H1 (cell line): ENCODE results near the gene SULT2B1. TPM values are rescaled to one million over a fixed set of nuclear protein-coding genes. Genes with fewer than 3 reads are reported as not detected.

ENCODE experiments used
- CTCF ChIA-PET: fragments of 300-600 bp; sonication (Branson Sonifier 250); formaldehyde crosslinking; loops from one replicate; lab custom pipeline; 2021; ENCODE audit not compliant: partially characterized antibody; lab: Charles Lee
- POLR2A ChIA-PET: fragments of 300-600 bp; sonication (Branson Sonifier 250); formaldehyde crosslinking; loops from one replicate; lab custom pipeline; 2021; ENCODE audit warnings: inconsistent platforms; ENCODE audit not compliant: partially characterized antibody; lab: Charles Lee
- DNase-seq, 2 experiments: peaks; one replicate each; pipeline versions ENCODE4 v3.0.0 to v3.0.0-alpha.2; 2010 to 2022; ENCODE audit warnings: low spot score in 2 of 2, low read depth in 1 of 2, mixed read lengths in 1 of 2
- FAIRE-seq: peaks from 2 replicates; lab custom pipeline; 2011; peaks lifted over from hg19 to GRCh38; lab: Jason Lieb, UNC
- H2AFZ ChIP-seq: 2 replicates; pipeline ENCODE4 v1.8.1; 2012; ENCODE audit warnings: low read length, inconsistent platforms
- H2AK5ac ChIP-seq: 2 replicates; pipeline ENCODE4 v1.6.1; 2013; ENCODE audit warnings: low read depth, low read length
- H2BK120ac ChIP-seq: replicated peaks from 2 replicates; pipeline ENCODE3; 2013; ENCODE audit warnings: low read depth, low read length, inconsistent platforms
- H2BK12ac ChIP-seq: 2 replicates; pipeline ENCODE4 v1.6.1; 2013; ENCODE audit warnings: low read depth, low read length
- H2BK15ac ChIP-seq: 2 replicates; pipeline ENCODE4 v1.6.1; 2013; ENCODE audit warnings: low read length
- H2BK20ac ChIP-seq: 2 replicates; pipeline ENCODE4 v1.6.1; 2013; ENCODE audit warnings: low read length
- H2BK5ac ChIP-seq: 2 replicates; pipeline ENCODE4 v1.6.1; 2013; ENCODE audit warnings: low read depth, low read length
- H3K14ac ChIP-seq: 2 replicates; pipeline ENCODE4 v1.6.1; 2013; ENCODE audit warnings: inconsistent platforms; ENCODE audit not compliant: insufficient read length
- H3K18ac ChIP-seq: 2 replicates; pipeline ENCODE4 v1.6.1; 2013; ENCODE audit warnings: low read length; ENCODE audit errors: extremely low read depth
- H3K23ac ChIP-seq: 2 replicates; pipeline ENCODE4 v1.6.1; 2013; ENCODE audit warnings: inconsistent platforms; ENCODE audit not compliant: insufficient read length
- H3K23me2 ChIP-seq: 2 replicates; pipeline ENCODE4 v1.6.1; 2013; ENCODE audit warnings: low read depth, low read length
- H3K27ac ChIP-seq: 2 replicates; pipeline ENCODE4 v1.6.1; 2011; ENCODE audit warnings: low read depth, low read length, inconsistent platforms
- H3K27me3 ChIP-seq, 4 experiments: replicated peaks in 1 of 4; 1 replicate in 1 of 4; 2 replicates in 3 of 4; pipeline versions ENCODE4 v1.6.1 to v1.8.1; 2011 to 2013; ENCODE audit warnings: low read length in 3 of 4, mild to moderate bottlenecking in 3 of 4, inconsistent platforms in 2 of 4, mixed read lengths in 2 of 4, moderate library complexity in 1 of 4; ENCODE audit not compliant: control insufficient read depth in 3 of 4, insufficient read depth in 3 of 4; ENCODE audit errors: extremely low read depth in 1 of 4
- H3K36me3 ChIP-seq, 4 experiments: 2 replicates each; pipeline versions ENCODE4 v1.6.1 to v1.8.1; 2011 to 2013; ENCODE audit warnings: mild to moderate bottlenecking in 4 of 4, low read length in 3 of 4, moderate library complexity in 2 of 4, control low read depth in 1 of 4, inconsistent platforms in 1 of 4; ENCODE audit not compliant: insufficient read depth in 4 of 4, control insufficient read depth in 2 of 4
- H3K4ac ChIP-seq: replicated peaks from 2 replicates; pipeline ENCODE3; 2013; ENCODE audit warnings: low read length, low read depth, mixed read lengths, inconsistent platforms; ENCODE audit not compliant: insufficient read length
- H3K4me1 ChIP-seq, 4 experiments: replicated peaks in 1 of 4; 1 replicate in 1 of 4; 2 replicates in 3 of 4; pipeline versions ENCODE4 v1.6.1 to v1.8.1; 2011 to 2013; ENCODE audit warnings: low read length in 3 of 4, inconsistent platforms in 2 of 4, mixed read lengths in 1 of 4; ENCODE audit not compliant: insufficient read depth in 4 of 4, control insufficient read depth in 3 of 4
- H3K4me2 ChIP-seq, 2 experiments: 2 replicates each; pipeline versions ENCODE4 v1.6.1 to v1.8.1; 2011 to 2013; ENCODE audit warnings: low read depth in 2 of 2, low read length in 2 of 2, control low read depth in 1 of 2, inconsistent platforms in 1 of 2, mild to moderate bottlenecking in 1 of 2; ENCODE audit not compliant: insufficient read depth in 1 of 2
- H3K4me3 ChIP-seq, 4 experiments: fragments of 200-600, 300-600 bp in 1 of 4; sonication (generic), shearing (Covaris generic), sonication (Bioruptor Twin) in 1 of 4; 2 replicates each; pipeline versions ENCODE4 v1.5.1 to v1.8.1; 2011 to 2016; ENCODE audit warnings: low read length in 4 of 4, low read depth in 3 of 4, control low read depth in 2 of 4, inconsistent platforms in 2 of 4, mild to moderate bottlenecking in 2 of 4, mixed read lengths in 1 of 4, moderate library complexity in 1 of 4; ENCODE audit not compliant: insufficient read depth in 2 of 4; ENCODE audit errors: extremely low read depth in 1 of 4
- H3K56ac ChIP-seq: replicated peaks from 2 replicates; pipeline ENCODE3; 2013; ENCODE audit warnings: low read depth, mild to moderate bottlenecking, mixed read lengths, low read length, inconsistent platforms; ENCODE audit not compliant: insufficient read length
- H3K79me1 ChIP-seq: 2 replicates; pipeline ENCODE4 v1.6.1; 2013; ENCODE audit warnings: low read depth, low read length, control low read depth
- H3K79me2 ChIP-seq, 2 experiments: 2 replicates each; pipeline versions ENCODE4 v1.6.1 to v1.8.1; 2012 to 2013; ENCODE audit warnings: low read length in 2 of 2, mild to moderate bottlenecking in 2 of 2, inconsistent platforms in 1 of 2; ENCODE audit not compliant: insufficient read depth in 2 of 2, control insufficient read depth in 1 of 2
- H3K9ac ChIP-seq, 4 experiments: replicated peaks in 1 of 4; 1 replicate in 1 of 4; 2 replicates in 3 of 4; pipeline versions ENCODE4 v1.6.1 to v1.8.1; 2011 to 2013; ENCODE audit warnings: low read depth in 3 of 4, low read length in 3 of 4, control low read depth in 2 of 4, mild to moderate bottlenecking in 2 of 4, moderate library complexity in 2 of 4, inconsistent platforms in 1 of 4; ENCODE audit errors: extremely low read depth in 1 of 4
- H3K9me3 ChIP-seq, 2 experiments: 2 replicates each; pipeline versions ENCODE4 v1.6.1 to v1.8.1; 2012 to 2013; ENCODE audit warnings: mild to moderate bottlenecking in 2 of 2, moderate library complexity in 2 of 2, control low read depth in 1 of 2, inconsistent platforms in 1 of 2, low read depth in 1 of 2, low read length in 1 of 2, mixed read lengths in 1 of 2; ENCODE audit not compliant: insufficient read depth in 2 of 2
- H4K20me1 ChIP-seq, 2 experiments: replicated peaks in 1 of 2; 2 replicates each; pipeline versions ENCODE3 to v1.8.1; 2011 to 2013; ENCODE audit warnings: inconsistent platforms in 2 of 2, low read length in 2 of 2, mild to moderate bottlenecking in 1 of 2; ENCODE audit not compliant: insufficient read depth in 2 of 2, control insufficient read depth in 1 of 2
- H4K5ac ChIP-seq: 2 replicates; pipeline ENCODE4 v1.6.1; 2013; ENCODE audit warnings: low read length, low read depth, mixed read lengths, inconsistent platforms; ENCODE audit not compliant: insufficient read length
- H4K8ac ChIP-seq: 2 replicates; pipeline ENCODE4 v1.8.0; 2013; ENCODE audit warnings: mild to moderate bottlenecking, moderate library complexity, low read length, inconsistent platforms; ENCODE audit not compliant: insufficient read depth; ENCODE audit errors: extremely low read depth
- H4K91ac ChIP-seq: replicated peaks from 2 replicates; pipeline ENCODE3; 2013; ENCODE audit warnings: low read length, mixed read lengths, inconsistent platforms; ENCODE audit not compliant: insufficient read length
- BRCA1 ChIP-seq: IDR thresholded peaks from 2 replicates; pipeline ENCODE4 v1.6.1; 2012; ENCODE audit warnings: low read depth, low read length, improper control_type of control experiment
- CREB1 ChIP-seq: IDR thresholded peaks from 2 replicates; pipeline ENCODE4 v1.6.1; 2012; ENCODE audit warnings: inconsistent platforms
- KDM5A ChIP-seq: fragments of 200-600 bp; IDR thresholded peaks from 2 replicates; pipeline ENCODE4 v1.7.1; 2012; ENCODE audit warnings: mild to moderate bottlenecking, low read length, inconsistent platforms, mixed read lengths
- MAX ChIP-seq: IDR thresholded peaks from 2 replicates; pipeline ENCODE4 v1.6.1; 2012; ENCODE audit warnings: inconsistent platforms
- POLR2A ChIP-seq, 2 experiments: IDR thresholded peaks; 1 replicate in 1 of 2; 2 replicates in 1 of 2; pipeline ENCODE4 v1.6.1; 2011; ENCODE audit warnings: low read depth in 2 of 2, low read length in 2 of 2, mild to moderate bottlenecking in 2 of 2; ENCODE audit errors: control extremely low read depth in 1 of 2
- POLR2AphosphoS5 ChIP-seq: IDR thresholded peaks from 2 replicates; pipeline ENCODE4 v1.6.1; 2011; ENCODE audit warnings: low read depth, low read length
- SIN3A ChIP-seq, 2 experiments: IDR thresholded peaks in 1 of 2; conservative IDR thresholded peaks in 1 of 2; 2 replicates each; pipeline ENCODE4 v1.6.1; 2011 to 2012; ENCODE audit warnings: low read length in 2 of 2, improper control_type of control experiment in 1 of 2, low read depth in 1 of 2, mild to moderate bottlenecking in 1 of 2
- TAF1 ChIP-seq: IDR thresholded peaks from 2 replicates; pipeline ENCODE4 v1.6.1; 2011; ENCODE audit warnings: mild to moderate bottlenecking, low read depth, low read length
- YY1 ChIP-seq: IDR thresholded peaks from 2 replicates; pipeline ENCODE4 v1.6.1; 2011; ENCODE audit warnings: low read depth, mild to moderate bottlenecking, low read length
- WGBS, 2 experiments: shearing (Covaris generic) in 1 of 2; methylation state at CpG; one replicate each; pipeline versions ENCODE4 v1.1.6 to v1.1.7; 2013 to 2015; ENCODE audit warnings: low lambda C conversion rate in 2 of 2, mixed read lengths in 2 of 2, inconsistent platforms in 1 of 2, low coverage in 1 of 2, missing lambda C conversion rate in 1 of 2; ENCODE audit not compliant: insufficient replicate concordance in 2 of 2, insufficient coverage in 1 of 2, insufficient read length in 1 of 2; ENCODE audit errors: extremely low coverage in 1 of 2, missing lambda C conversion rate in 1 of 2; 5-methylcytosine and 5-hydroxymethylcytosine counted together
- polyA plus RNA-seq, 7 experiments: library from polyadenylated mRNA; depleted of rRNA in 3 of 7; stranded (reverse) in 5 of 7; unstranded in 2 of 7; fragments of >200 nt in 5 of 7; fragments of 200-250 nt in 2 of 7; gene quantifications; 1 replicate in 5 of 7; 2 replicates in 1 of 7; 4 replicates in 1 of 7; pipeline versions ENCODE4 v1.2.1 to v1.2.3, GENCODE V29; 2011 to 2013; ENCODE audit warnings: missing spikeins in 2 of 7, mixed read lengths in 2 of 7
- total RNA-seq: library from RNA; stranded (reverse); fragmentation: NEBNext Ultra II Directional; extraction: Animal tissue kit (Norgen Biotek cat#: 25700); gene quantifications from 2 replicates; pipeline ENCODE4 v1.2.1, GENCODE V29; 2021

The SULT2B1 gene
- total and polyA plus RNA-seq, 2 of the 8 experiments (the other 6 are each of a cell fraction or from before 2014, with no cell fraction given) = 1.5 to 2.6 TPM

- H2AFZ ChIP-seq = no peak overlapping the region
- H2BK20ac ChIP-seq = no peak overlapping the region
- peaks cover 17 to 32% (median 21%) of the 10 kb centered on the region in 4 experiments for H3K36me3 ChIP-seq
- H3K9ac ChIP-seq = peak overlapping the region in 3 of 4 experiments; percentile 94 to 98 (median 95); a peak in 5 of 7 replicates
- no peak overlapping the region for H3K23ac ChIP-seq
- H3K56ac ChIP-seq = no peak overlapping the region
- no peak for FAIRE-seq
- no peak overlapping the region for H2BK120ac ChIP-seq
- no peak overlapping the region for H2AK5ac ChIP-seq
- no peak overlapping the region for H3K4ac ChIP-seq
- H3K4me2 ChIP-seq = peak overlapping the region; percentile 64 to 84
- H3K4me1 ChIP-seq = peaks cover 3 to 45% (median 36%) of the 10 kb centered on the region in 4 experiments
- peak overlapping the region; percentile 83 to 97 (median 94); a peak in 7 of 8 replicates for H3K4me3 ChIP-seq
- no peak overlapping the region for H2BK12ac ChIP-seq
- peaks cover 4% of the 10 kb centered on the region; the same call in 1 of the 2 replicates for H3K79me1 ChIP-seq
- H3K18ac ChIP-seq = no peak overlapping the region
- H3K27ac ChIP-seq = 0 out of 2 replicates have a peak overlapping the region, but pooled peaks have one; percentile 18
- no peak for DNase-seq
- no peaks in the 10 kb centered on the region for H3K9me3 ChIP-seq
- H2BK5ac ChIP-seq = 0 out of 2 replicates have a peak overlapping the region, but pooled peaks have one; percentile 3
- H3K23me2 ChIP-seq = peaks cover 4% of the 10 kb centered on the region; the same call in 1 of the 2 replicates
- no peak overlapping the region for H4K8ac ChIP-seq
- peaks cover 25 to 39% of the 10 kb centered on the region in 2 experiments for H4K20me1 ChIP-seq
- ChIA-PET CTCF (interaction anchor here (1.0 to 7.2 kb wide), 5 partner anchors 8 to 165 kb away, joined by 3 to 37 read pairs (median 3); no protein-coding TSS in a partner anchor), POLR2A (interaction anchor here (0.6 to 30.9 kb wide), 21 partner anchors 5 to 227 kb away, joined by 3 to 788 read pairs (median 5); partner anchors contain the start of genes CA11, DBP, FAM83E and FUT2)
- WGBS, 2 experiments = 94% methylated on average over 14 of the region's 18 CpGs; no CpG with 5 or more reads in 1 of the 2 experiments
- no peak overlapping the region for H4K5ac ChIP-seq
- no peak overlapping the region for H3K14ac ChIP-seq
- no peak for TF ChIP-seq YY1
- no peak for TF ChIP-seq KDM5A
- no peak for TF ChIP-seq CREB1
- TF ChIP-seq MAX = no peak
- TF ChIP-seq POLR2AphosphoS5 = peak; percentile 44; the same call in 1 of the 2 replicates
- TF ChIP-seq SIN3A (conservative IDR thresholded peaks at IDR 0.05 in 1 of 2, IDR thresholded peaks at IDR 0.05 in 1 of 2; ENCODE audit: low read depth in 1 of 2, low read length in 2 of 2) = no peak
- TF ChIP-seq BRCA1 = no peak
- 0 out of 2 replicates have a peak, but pooled peaks have one; percentile 10 for TF ChIP-seq TAF1
- peak; percentile 18 to 38 for TF ChIP-seq POLR2A (IDR thresholded peaks at IDR 0.05; ENCODE audit: control extremely low read depth in 1 of 2, low read depth in 2 of 2, low read length in 2 of 2)
- no peak overlapping the region for H2BK15ac ChIP-seq
- H3K79me2 ChIP-seq = peaks cover 20 to 31% of the 10 kb centered on the region in 2 experiments
- H3K27me3 ChIP-seq = no peaks in the 10 kb centered on the region
- no peak overlapping the region for H4K91ac ChIP-seq
These were observed 65.4 kb downstream of the SULT2B1 start for GRCh38 chr19:48617146-48617937.
